IMR-90 (cell line): Measurements from ENCODE around the gene RIPK1. TPM values are rescaled to one million over a fixed set of nuclear protein-coding genes. Genes with fewer than 3 reads are reported as not detected.

Source experiments
- ATAC-seq: fragments of 200-7000 bp; cut with Tn5 transposase; 2 replicates; pipeline ENCODE4 v1.9.1; 2020; ENCODE audit warnings: low read depth, mild to moderate bottlenecking, moderate library complexity
- BruUV-seq: library from RNA; stranded (reverse); fragments of 400-500 nt; replicated peaks from 2 replicates; lab custom pipeline; 2021; lab: Mats Ljungman, UMichigan
- CTCF ChIA-PET: fragments of 300-600 bp; formaldehyde crosslinking; extraction: SDS; loops from one replicate; lab custom pipeline; 2021; ENCODE audit warnings: antibody characterized with exemption; lab: Yijun Ruan, JAX
- POLR2A ChIA-PET: fragments of 300-600 bp; sonication (Branson Sonifier 250); formaldehyde crosslinking; loops from one replicate; lab custom pipeline; 2022; ENCODE audit warnings: antibody characterized with exemption; ENCODE audit not compliant: unreplicated experiment; lab: Charles Lee
- DNase-seq: peaks from one replicate; pipeline ENCODE4 v3.0.0; 2013
- H2AFZ ChIP-seq: replicated peaks from 2 replicates; pipeline ENCODE3; 2013; ENCODE audit warnings: low read length, mild to moderate bottlenecking; ENCODE audit not compliant: poor library complexity
- H2AK5ac ChIP-seq: 2 replicates; pipeline ENCODE4 v1.6.1; 2013; ENCODE audit warnings: low read depth, low read length, inconsistent platforms
- H2AK9ac ChIP-seq: replicated peaks from 2 replicates; pipeline ENCODE3; 2013; ENCODE audit warnings: mild to moderate bottlenecking, low read depth, low read length, moderate library complexity; ENCODE audit not compliant: poor library complexity
- H2BK120ac ChIP-seq: 2 replicates; pipeline ENCODE4 v1.6.1; 2013; ENCODE audit warnings: low read depth, low read length, inconsistent platforms
- H2BK15ac ChIP-seq: 3 replicates; pipeline ENCODE4 v1.6.1; 2013; ENCODE audit warnings: low read depth, low read length, inconsistent platforms
- H2BK20ac ChIP-seq: 2 replicates; pipeline ENCODE4 v1.6.1; 2013; ENCODE audit warnings: low read depth, mild to moderate bottlenecking, inconsistent platforms, low read length, moderate library complexity
- H2BK5ac ChIP-seq: 2 replicates; pipeline ENCODE4 v1.6.1; 2013; ENCODE audit warnings: mild to moderate bottlenecking, low read depth, low read length, inconsistent platforms; ENCODE audit not compliant: poor library complexity, severe bottlenecking
- H3K14ac ChIP-seq: replicated peaks from 2 replicates; pipeline ENCODE4 v1.6.1; 2013; ENCODE audit warnings: low read depth, low read length, inconsistent platforms
- H3K18ac ChIP-seq: 2 replicates; pipeline ENCODE4 v1.6.1; 2013; ENCODE audit warnings: low read depth, low read length, control low read depth
- H3K23ac ChIP-seq: 2 replicates; pipeline ENCODE4 v1.6.1; 2013; ENCODE audit warnings: low read depth, low read length, inconsistent platforms
- H3K27ac ChIP-seq: 2 replicates; pipeline ENCODE4 v1.5.1; 2013; ENCODE audit warnings: mild to moderate bottlenecking, control low read depth, low read length; ENCODE audit not compliant: insufficient read depth
- H3K27me3 ChIP-seq: 2 replicates; pipeline ENCODE4 v1.6.1; 2013; ENCODE audit warnings: low read length; ENCODE audit not compliant: control insufficient read depth, insufficient read depth
- H3K36me3 ChIP-seq: 2 replicates; pipeline ENCODE4 v1.6.1; 2013; ENCODE audit warnings: low read length, mixed read lengths; ENCODE audit not compliant: control insufficient read depth, insufficient read depth
- H3K4ac ChIP-seq: 2 replicates; pipeline ENCODE4 v1.6.1; 2013; ENCODE audit warnings: low read depth, low read length, inconsistent platforms
- H3K4me1 ChIP-seq: 2 replicates; pipeline ENCODE4 v1.6.1; 2013; ENCODE audit warnings: low read length, mixed read lengths; ENCODE audit not compliant: control insufficient read depth, insufficient read depth
- H3K4me2 ChIP-seq: 2 replicates; pipeline ENCODE4 v1.6.1; 2013; ENCODE audit warnings: low read depth, mild to moderate bottlenecking, control low read depth, low read length, moderate library complexity
- H3K4me3 ChIP-seq: 2 replicates; pipeline ENCODE4 v1.5.1; 2013; ENCODE audit warnings: low read depth, mild to moderate bottlenecking, control low read depth, low read length, moderate library complexity; ENCODE audit not compliant: insufficient read depth
- H3K56ac ChIP-seq: 2 replicates; pipeline ENCODE4 v1.6.1; 2013; ENCODE audit warnings: low read length, inconsistent platforms; ENCODE audit not compliant: insufficient read depth; ENCODE audit errors: extremely low read depth
- H3K79me1 ChIP-seq, 2 experiments: 2 replicates each; pipeline ENCODE4 v1.6.1; 2013; ENCODE audit warnings: low read length in 2 of 2, inconsistent platforms in 1 of 2, low read depth in 1 of 2
- H3K9ac ChIP-seq: 2 replicates; pipeline ENCODE4 v1.6.1; 2013; ENCODE audit warnings: low read depth, low read length, control low read depth
- H3K9me1 ChIP-seq: 2 replicates; pipeline ENCODE4 v1.6.1; 2013; ENCODE audit warnings: low read length, inconsistent platforms; ENCODE audit not compliant: insufficient read depth
- H3K9me3 ChIP-seq: 2 replicates; pipeline ENCODE4 v1.6.1; 2013; ENCODE audit warnings: low read length; ENCODE audit not compliant: control insufficient read depth, insufficient read depth
- H4K20me1 ChIP-seq: 2 replicates; pipeline ENCODE4 v1.6.1; 2013; ENCODE audit warnings: low read length, inconsistent platforms; ENCODE audit not compliant: insufficient read depth
- H4K5ac ChIP-seq: 2 replicates; pipeline ENCODE4 v1.6.1; 2013; ENCODE audit warnings: mild to moderate bottlenecking, low read depth, low read length, control low read depth
- H4K8ac ChIP-seq, 2 experiments: 2 replicates each; pipeline ENCODE4 v1.6.1; 2013; ENCODE audit warnings: low read depth in 2 of 2, low read length in 2 of 2, control low read depth in 1 of 2, inconsistent platforms in 1 of 2
- H4K91ac ChIP-seq: 2 replicates; pipeline ENCODE4 v1.6.1; 2013; ENCODE audit warnings: low read depth, low read length, inconsistent platforms; ENCODE audit not compliant: insufficient read depth
- FOS ChIP-seq: fragments of 150-350 bp; IDR thresholded peaks from 2 replicates; pipeline ENCODE4 v1.6.1; 2016; ENCODE audit warnings: low read depth, low read length
- RCOR1 ChIP-seq: IDR thresholded peaks from 2 replicates; pipeline ENCODE4 v1.6.1; 2012; ENCODE audit warnings: mild to moderate bottlenecking, low read length, improper control_type of control experiment; ENCODE audit not compliant: insufficient replicate concordance
- WGBS, 2 experiments: methylation state at CpG; one replicate each; pipeline versions ENCODE4 v1.1.5 to v1.1.7; 2013; ENCODE audit warnings: missing lambda C conversion rate in 2 of 2; ENCODE audit not compliant: insufficient read length in 1 of 2; ENCODE audit errors: extremely low coverage in 2 of 2; 5-methylcytosine and 5-hydroxymethylcytosine counted together
- dilution Hi-C: fragments of 300-500 bp; cut with HindIII; formaldehyde crosslinking; loops from one replicate; pipeline ENCODE4 v1.14.3; 2018; ENCODE audit warnings: low sequenced_read_pairs; ENCODE audit not compliant: unreplicated experiment
- in situ Hi-C: fragments of 300-500 bp; cut with MboI; formaldehyde crosslinking; loops from 3 replicates; pipeline ENCODE4 v1.14.3; 2019; ENCODE audit warnings: low sequenced_read_pairs, inconsistent platforms, mixed read lengths
- intact Hi-C: fragments of 100-400 bp; cut with micrococcal nuclease; formaldehyde crosslinking; loops from 2 replicates; pipeline ENCODE4 v1.10.0; 2022
- polyA plus RNA-seq, 3 experiments: library from polyadenylated mRNA; depleted of rRNA; stranded (reverse); fragments of >200 nt; gene quantifications; 2 replicates each; pipeline ENCODE4 v1.2.3, GENCODE V29; 2012; ENCODE audit warnings: low replicate concordance in 1 of 3
- total RNA-seq: library from RNA; depleted of rRNA; stranded (reverse); fragments of >200 nt; gene quantifications from 2 replicates; pipeline ENCODE4 v1.2.3, GENCODE V29; 2012

The RIPK1 gene
- total and polyA plus RNA-seq, 2 of the 4 experiments (the other 2 are of a cell fraction), result 12.6 to 25.6 TPM

GRCh38 chr6:3159805-3160781 lies 91.8 kb downstream of the RIPK1 start:
- Histone ChIP-seq H3K56ac (no peak overlapping the region), H3K27me3 (no peaks in the 10 kb centered on the region), H2AK5ac (no peak overlapping the region), H2AFZ (no peak overlapping the region), H2BK20ac (no peak overlapping the region), H4K20me1 (peaks cover 9% of the 10 kb centered on the region; the same call in 1 of the 2 replicates), H3K27ac (no peak overlapping the region), H3K79me1 (peaks cover 10 to 38% of the 10 kb centered on the region in 2 experiments; a peak in 3 of 4 replicates), H3K9ac (no peak overlapping the region), H4K91ac (no peak overlapping the region), H4K8ac (no peak overlapping the region), H2BK120ac (no peak overlapping the region), H3K4me2 (no peak overlapping the region), H3K23ac (no peak overlapping the region), H2BK5ac (no peak overlapping the region), H4K5ac (no peak overlapping the region), H3K36me3 (peaks cover 7% of the 10 kb centered on the region), H3K14ac (no peak overlapping the region), H3K4me3 (no peak overlapping the region), H3K9me1 (peaks cover 11% of the 10 kb centered on the region; the same call in 1 of the 2 replicates), H2AK9ac (no peak overlapping the region), H3K9me3 (no peaks in the 10 kb centered on the region), H3K4me1 (peaks cover 2% of the 10 kb centered on the region; the same call in 1 of the 2 replicates), H3K18ac (no peak overlapping the region), H3K4ac (0 out of 2 replicates have a peak overlapping the region, but pooled peaks have one; percentile 10), H2BK15ac (no peak overlapping the region)
- intact Hi-C loops, result no loop called here
- no peak for DNase-seq
- in situ Hi-C loops, result no loop called here
- dilution Hi-C loops, result no loop called here
- POLR2A ChIA-PET, result no interaction called here
- ATAC-seq, result no peak
- TF ChIP-seq RCOR1 (no peak), FOS (no peak)
- CTCF ChIA-PET, result no interaction called here
- WGBS, 2 experiments, result 88% methylated on average over 12 of the region's 31 CpGs; no CpG with 5 or more reads in 1 of the 2 experiments
- no TSS peak for BruUV-seq
